OCI-LY1 (cell line): ENCODE results near the gene CTIF.

Source experiments
- H2AFZ ChIP-seq: fragments of 200-600 bp; sonication (generic), shearing (Covaris generic); 2 replicates; pipeline ENCODE4 v1.6.0; 2014; ENCODE audit warnings: antibody characterized with exemption, mild to moderate bottlenecking, low read length
- H3F3A ChIP-seq: fragments of 200-600 bp; sonication (generic), shearing (Covaris generic); 2 replicates; pipeline ENCODE4 v1.6.0; 2014; ENCODE audit warnings: mild to moderate bottlenecking, antibody characterized with exemption, low read length, moderate library complexity; ENCODE audit not compliant: insufficient read depth
- H3K27ac ChIP-seq: fragments of 200-600 bp; sonication (generic); 2 replicates; pipeline ENCODE4 v1.5.1; 2014; ENCODE audit warnings: low read length, mixed run types, mild to moderate bottlenecking, low read depth; ENCODE audit not compliant: poor library complexity, severe bottlenecking
- H3K27me3 ChIP-seq: fragments of 200-600 bp; sonication (generic); 2 replicates; pipeline ENCODE4 v1.6.0; 2014; ENCODE audit warnings: antibody characterized with exemption, mild to moderate bottlenecking, low read length, moderate library complexity; ENCODE audit not compliant: insufficient read depth
- H3K36me3 ChIP-seq: fragments of 200-600 bp; sonication (generic); 2 replicates; pipeline ENCODE4 v1.6.1; 2014; ENCODE audit warnings: mild to moderate bottlenecking, antibody characterized with exemption, low read length, moderate library complexity, mixed read lengths; ENCODE audit not compliant: insufficient read depth
- H3K4me1 ChIP-seq: fragments of 200-600 bp; sonication (generic); 2 replicates; pipeline ENCODE4 v1.5.1; 2014; ENCODE audit warnings: mild to moderate bottlenecking, low read length, moderate library complexity; ENCODE audit not compliant: insufficient read depth, severe bottlenecking
- H3K4me2 ChIP-seq: fragments of 200-600 bp; sonication (generic), shearing (Covaris generic); 2 replicates; pipeline ENCODE4 v1.6.1; 2014; ENCODE audit warnings: low read length
- H3K4me3 ChIP-seq: fragments of 200-600 bp; sonication (generic); 2 replicates; pipeline ENCODE4 v1.5.1; 2014; ENCODE audit warnings: low read length, low read depth, mild to moderate bottlenecking, mixed read lengths; ENCODE audit not compliant: poor library complexity, severe bottlenecking
- H3K79me2 ChIP-seq: fragments of 200-600 bp; shearing (Covaris generic); 2 replicates; pipeline ENCODE4 v1.6.1; 2016; ENCODE audit warnings: mixed run types, low read length, mixed read lengths; ENCODE audit not compliant: insufficient read depth
- H3K9ac ChIP-seq: fragments of 200-600 bp; sonication (generic), shearing (Covaris generic); 2 replicates; pipeline ENCODE4 v1.6.1; 2014; ENCODE audit warnings: mild to moderate bottlenecking, low read length, mixed read lengths
- H3K9me2 ChIP-seq: fragments of 200-600 bp; sonication (generic), shearing (Covaris generic); 2 replicates; pipeline ENCODE4 v1.6.1; 2014; ENCODE audit warnings: low read depth, mild to moderate bottlenecking, low read length, mixed read lengths
- H3K9me3 ChIP-seq: fragments of 200-600 bp; shearing (Covaris generic); 2 replicates; pipeline ENCODE4 v1.6.1; 2014; ENCODE audit warnings: low read length, mixed read lengths
- H4K20me1 ChIP-seq: fragments of 200-600 bp; sonication (generic), shearing (Covaris generic); 2 replicates; pipeline ENCODE4 v1.6.0; 2016; ENCODE audit warnings: mild to moderate bottlenecking, low read length; ENCODE audit not compliant: insufficient read depth
- CTCF ChIP-seq: fragments of 200-600 bp; sonication (generic), shearing (Covaris generic); IDR thresholded peaks from 2 replicates; pipeline ENCODE4 v1.5.1; 2017; ENCODE audit warnings: mild to moderate bottlenecking, antibody characterized with exemption, low read length, moderate library complexity, mixed read lengths
- EZH2 ChIP-seq: fragments of 200-600 bp; sonication (generic), shearing (Covaris generic); IDR thresholded peaks from 2 replicates; pipeline ENCODE4 v1.8.0; 2017; ENCODE audit warnings: borderline replicate concordance, mixed run types, mild to moderate bottlenecking, antibody characterized with exemption, low read length, moderate library complexity, mixed read lengths

The CTIF gene

GRCh38 chr18:48720655-48721025 lies 181.8 kb downstream of the CTIF start:
- Histone ChIP-seq H3K9ac (no peak overlapping the region), H3F3A (no peaks in the 10 kb centered on the region), H3K4me3 (no peak overlapping the region), H3K9me2 (no peaks in the 10 kb centered on the region), H3K27me3 (peaks cover 6% of the 10 kb centered on the region), H3K36me3 (no peaks in the 10 kb centered on the region), H3K9me3 (no peaks in the 10 kb centered on the region), H2AFZ (no peak overlapping the region), H3K4me2 (no peak overlapping the region), H4K20me1 (no peaks in the 10 kb centered on the region), H3K79me2 (no peaks in the 10 kb centered on the region), H3K27ac (no peak overlapping the region), H3K4me1 (no peaks in the 10 kb centered on the region)
- TF ChIP-seq CTCF (no peak), EZH2 (no peak)

GRCh38 chr18:48721312-48721711 lies 182.5 kb downstream of the CTIF start:
- Histone ChIP-seq H3K9me2 (no peaks in the 10 kb centered on the region), H3K36me3 (no peaks in the 10 kb centered on the region), H3F3A (no peaks in the 10 kb centered on the region), H3K27ac (no peak overlapping the region), H3K4me2 (no peak overlapping the region), H3K79me2 (no peaks in the 10 kb centered on the region), H4K20me1 (no peaks in the 10 kb centered on the region), H3K4me1 (no peaks in the 10 kb centered on the region), H3K9ac (no peak overlapping the region), H2AFZ (no peak overlapping the region), H3K9me3 (no peaks in the 10 kb centered on the region), H3K27me3 (peaks cover 6% of the 10 kb centered on the region), H3K4me3 (no peak overlapping the region)
- TF ChIP-seq CTCF (no peak), EZH2 (no peak)

GRCh38 chr18:48723016-48723415 lies 184.2 kb downstream of the CTIF start:
- H3K27me3 ChIP-seq = peaks cover 6% of the 10 kb centered on the region
- H3K79me2 ChIP-seq = no peaks in the 10 kb centered on the region
- H3K4me2 ChIP-seq = no peak overlapping the region
- H2AFZ ChIP-seq = no peak overlapping the region
- no peaks in the 10 kb centered on the region for H3K9me3 ChIP-seq
- no peak overlapping the region for H3K9ac ChIP-seq
- H3K4me3 ChIP-seq = no peak overlapping the region
- H4K20me1 ChIP-seq = no peaks in the 10 kb centered on the region
- H3K9me2 ChIP-seq = no peaks in the 10 kb centered on the region
- H3K36me3 ChIP-seq = no peaks in the 10 kb centered on the region
- TF ChIP-seq EZH2 (no peak), CTCF (no peak)
- H3K4me1 ChIP-seq = no peaks in the 10 kb centered on the region
- H3K27ac ChIP-seq = no peak overlapping the region
- H3F3A ChIP-seq = no peaks in the 10 kb centered on the region
